Measurements from ENCODE around the gene DENND10. TPM values are rescaled to one million over a fixed set of nuclear protein-coding genes. Genes with fewer than 3 reads are reported as not detected.

The DENND10 gene
- total RNA-seq, 2 experiments from 2014 or later = 40.4 to 45.6 TPM

- Histone ChIP-seq H3K4me3 (ENCODE audit: low read length) (no peak overlapping the region), H3K9me3 (ENCODE audit: control insufficient read depth in 1 of 2, insufficient read depth in 1 of 2, low read length in 2 of 2) (no peaks in the 10 kb centered on the region), H3K27ac (ENCODE audit: low read depth in 1 of 2, low read length in 2 of 2) (no peak overlapping the region), H3K27me3 (ENCODE audit: control insufficient read depth in 1 of 2, insufficient read depth in 2 of 2, low read length in 2 of 2) (no peaks in the 10 kb centered on the region), H3K36me3 (ENCODE audit: insufficient read depth, low read length) (peaks cover 62% of the 10 kb centered on the region), H3K4me1 (ENCODE audit: insufficient read depth, low read length) (no peaks in the 10 kb centered on the region)
- intact Hi-C loops (cut with DNase I, micrococcal nuclease) = no loop called here
- peaks cover 79% of the 10 kb centered on the region for H3K36me3 Mint-ChIP-seq (ENCODE audit: low read depth)
- no peaks in the 10 kb centered on the region for H3K27me3 Mint-ChIP-seq
- H3K27ac Mint-ChIP-seq = no peak overlapping the region
- no peak overlapping the region for H3K4me3 Mint-ChIP-seq
- TF ChIP-seq CTCF (IDR thresholded peaks at IDR 0.05) = no peak
- no peak for DNase-seq
- CTCF ChIA-PET = no interaction called here
- POLR2A ChIA-PET = interaction anchor here (1.1 kb wide), 1 partner anchor 363 kb away, joined by 3 read pairs; no protein-coding TSS in a partner anchor
- ATAC-seq (ENCODE audit: poor library complexity) = no peak
- no peaks in the 10 kb centered on the region for H3K9me3 Mint-ChIP-seq
- H3K4me1 Mint-ChIP-seq (ENCODE audit: low read depth) = no peaks in the 10 kb centered on the region
Measured at GRCh38 chr10:119153661-119154060, 49.7 kb downstream of the DENND10 start.

GRCh38 chr10:119159332-119159731 is 55.4 kb downstream of the DENND10 start:
- TF ChIP-seq CTCF (IDR thresholded peaks at IDR 0.05) = no peak
- no peak for ATAC-seq (ENCODE audit: poor library complexity)
- Mint-ChIP-seq H3K4me3 (no peak overlapping the region), H3K27ac (no peak overlapping the region), H3K9me3 (no peaks in the 10 kb centered on the region), H3K27me3 (no peaks in the 10 kb centered on the region), H3K4me1 (ENCODE audit: low read depth) (peaks cover 17% of the 10 kb centered on the region), H3K36me3 (ENCODE audit: low read depth) (peaks cover 69% of the 10 kb centered on the region)
- no peak overlapping the region for H3K27ac ChIP-seq (ENCODE audit: low read depth in 1 of 2, low read length in 2 of 2)
- no peaks in the 10 kb centered on the region for H3K27me3 ChIP-seq (ENCODE audit: control insufficient read depth in 1 of 2, insufficient read depth in 2 of 2, low read length in 2 of 2)
- H3K9me3 ChIP-seq (ENCODE audit: control insufficient read depth in 1 of 2, insufficient read depth in 1 of 2, low read length in 2 of 2) = no peaks in the 10 kb centered on the region
- POLR2A ChIA-PET = no interaction called here
- peaks cover 47% of the 10 kb centered on the region for H3K36me3 ChIP-seq (ENCODE audit: insufficient read depth, low read length)
- H3K4me3 ChIP-seq (ENCODE audit: low read length) = no peak overlapping the region
- no peak for DNase-seq
- H3K4me1 ChIP-seq (ENCODE audit: insufficient read depth, low read length) = peaks cover 2% of the 10 kb centered on the region
- CTCF ChIA-PET = no interaction called here
- intact Hi-C loops (cut with DNase I, micrococcal nuclease) = no loop called here

- no peaks in the 10 kb centered on the region for H3K9me3 Mint-ChIP-seq
- TF ChIP-seq CTCF (IDR thresholded peaks at IDR 0.05) = no peak
- no peaks in the 10 kb centered on the region for H3K27me3 ChIP-seq (ENCODE audit: control insufficient read depth in 1 of 2, insufficient read depth in 2 of 2, low read length in 2 of 2)
- H3K4me1 ChIP-seq (ENCODE audit: insufficient read depth, low read length) = peaks cover 24% of the 10 kb centered on the region
- no peaks in the 10 kb centered on the region for H3K9me3 ChIP-seq (ENCODE audit: control insufficient read depth in 1 of 2, insufficient read depth in 1 of 2, low read length in 2 of 2)
- no peaks in the 10 kb centered on the region for H3K27me3 Mint-ChIP-seq
- peak overlapping the region; percentile 54 for H3K4me3 Mint-ChIP-seq
- CTCF ChIA-PET = no interaction called here
- peaks cover 23% of the 10 kb centered on the region for H3K36me3 ChIP-seq (ENCODE audit: insufficient read depth, low read length)
- no peak overlapping the region for H3K27ac Mint-ChIP-seq
- intact Hi-C loops (cut with DNase I, micrococcal nuclease) = loop anchor here (10.0 kb wide), 1 partner anchor 407 kb away; the partner anchor contains the start of gene CACUL1 (in 2 of the 2)
- H3K4me3 ChIP-seq (ENCODE audit: low read length) = no peak overlapping the region
- H3K27ac ChIP-seq (ENCODE audit: low read depth in 1 of 2, low read length in 2 of 2) = no peak overlapping the region
- DNase-seq (no peak), ATAC-seq (ENCODE audit: poor library complexity) (no peak)
- peaks cover 39% of the 10 kb centered on the region for H3K4me1 Mint-ChIP-seq (ENCODE audit: low read depth)
- POLR2A ChIA-PET = interaction anchor here (0.8 kb wide), 1 partner anchor 30 kb away, joined by 3 read pairs; no protein-coding TSS in a partner anchor
- H3K36me3 Mint-ChIP-seq (ENCODE audit: low read depth) = peaks cover 59% of the 10 kb centered on the region
Measured at GRCh38 chr10:119161680-119162451, 58.0 kb downstream of the DENND10 start.
